Measurements from ENCODE around the gene SEL1L2. TPM values are rescaled to one million over a fixed set of nuclear protein-coding genes. Genes with fewer than 3 reads are reported as not detected.

The SEL1L2 gene
- total and polyA plus RNA-seq, 9 of the 15 experiments (the other 6 are each of a cell fraction or from before 2014, with no cell fraction given): not detected

DNA sequence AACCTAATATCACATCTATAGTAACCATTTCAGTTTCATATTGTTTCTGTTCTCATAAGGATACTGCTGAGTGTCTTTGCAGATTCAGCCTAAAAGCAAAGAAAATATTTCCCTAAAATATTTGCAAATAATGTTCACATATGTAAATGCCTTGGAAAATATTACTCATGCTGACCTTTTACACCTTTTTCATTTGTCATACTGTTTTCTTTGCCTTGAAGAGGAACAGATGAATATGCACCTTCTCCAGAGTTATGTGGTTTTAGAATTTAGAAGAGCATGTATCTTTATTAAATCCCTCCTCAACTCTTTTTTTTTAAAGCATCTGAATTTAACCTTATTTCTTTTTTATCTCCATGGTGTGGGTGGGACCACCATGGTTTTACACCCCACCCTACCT lies 173.1 kb downstream of the SEL1L2 start:
- intact Hi-C loops (cut with micrococcal nuclease): no loop called here
- no peaks in the 10 kb centered on the region; a peak in 1 of 5 replicates for H3K4me1 ChIP-seq (replicated peaks in 1 of 2; ENCODE audit: control insufficient read depth in 2 of 2, insufficient read depth in 2 of 2, low read length in 2 of 2)
- FAIRE-seq: no peak
- no peak overlapping the region for H3K4me3 ChIP-seq
- no peak overlapping the region for H3K27ac ChIP-seq (ENCODE audit: extremely low read depth, low read depth, low read length)
- H3K9me3 ChIP-seq (replicated peaks; ENCODE audit: control insufficient read depth, insufficient read depth, low read depth, low read length): no peaks in the 10 kb centered on the region
- no peak for DNase-seq (ENCODE audit: extremely low read depth in 1 of 4, low spot score in 3 of 4)
- CTCF ChIA-PET (ENCODE audit: low intra/inter-chr PET ratio): no interaction called here
- no peaks in the 10 kb centered on the region for H3K79me2 ChIP-seq (ENCODE audit: control insufficient read depth, insufficient read depth, low read length)
- no peak for ATAC-seq
- no TSS peak for BruUV-seq (replicated peaks)
- TF ChIP-seq MEF2A (IDR thresholded peaks at IDR 0.05; ENCODE audit: control insufficient read depth, low read depth, low read length): no peak
- TF ChIP-seq E4F1 (CRISPR knock-in tag; IDR thresholded peaks at IDR 0.05; ENCODE audit: borderline replicate concordance): no peak
- TF ChIP-seq STAT5B (CRISPR knock-in tag; IDR thresholded peaks at IDR 0.05): no peak
- no peak for TF ChIP-seq NR1H2 (CRISPR knock-in tag; IDR thresholded peaks at IDR 0.05)
- no peak for TF ChIP-seq USF1 (CRISPR knock-in tag; IDR thresholded peaks at IDR 0.05)
- H3K27me3 ChIP-seq (ENCODE audit: control insufficient read depth in 2 of 2, insufficient read depth in 2 of 2, low read length in 2 of 2): no peaks in the 10 kb centered on the region
- POLR2A ChIA-PET: interaction anchor here (1.8 kb wide), 1 partner anchor 29 kb away, joined by 4 read pairs; no protein-coding TSS in a partner anchor
- H3K36me3 ChIP-seq (ENCODE audit: control insufficient read depth, insufficient read depth, low read length): peaks cover 59% of the 10 kb centered on the region; the same call in 2 of the 3 replicates
- no peak overlapping the region for H3K4me2 ChIP-seq (ENCODE audit: insufficient read depth, low read length)
- no peak overlapping the region for H3K9ac ChIP-seq (ENCODE audit: insufficient read depth in 1 of 2, low read depth in 2 of 2, low read length in 2 of 2)
- in situ Hi-C loops (cut with MboI): no loop called here
- no peaks in the 10 kb centered on the region for H4K20me1 ChIP-seq (replicated peaks; ENCODE audit: control insufficient read depth, insufficient read depth, low read length)
- H3K9me1 ChIP-seq (ENCODE audit: control insufficient read depth, insufficient read depth, low read length): no peaks in the 10 kb centered on the region
- no peak overlapping the region for H2AFZ ChIP-seq (ENCODE audit: low read depth, low read length)

Data from K562 (cell line).